ENCODE measurements around the gene CATSPER3.
"Not testable (repeated sequence)": the region's sequence is repeated elsewhere in the genome, so short reads cannot be mapped to it uniquely, and the experiment has no call there.

The CATSPER3 gene

GRCh38 chr5:134975843-134976242 is 8.1 kb downstream of the CATSPER3 start:
- no peak for DNase-seq

- no peak for DNase-seq
Measured at GRCh38 chr5:134976841-134977240, 9.1 kb downstream of the CATSPER3 start.

- DNase-seq = no peak
Measured at GRCh38 chr5:134979416-134979815, 11.7 kb downstream of the CATSPER3 start.

GRCh38 chr5:134982230-134982629 is 14.5 kb downstream of the CATSPER3 start:
- no peak for DNase-seq

GRCh38 chr5:134989266-134989830 is 21.6 kb downstream of the CATSPER3 start:
- no peak for DNase-seq

- not testable (repeated sequence) for DNase-seq
Measured at GRCh38 chr5:134990183-134990582, 22.5 kb downstream of the CATSPER3 start.

GRCh38 chr5:134992148-134992547 is 24.4 kb downstream of the CATSPER3 start:
- no peak for DNase-seq

- no peak for DNase-seq
Measured at GRCh38 chr5:134993161-134993560, 25.5 kb downstream of the CATSPER3 start.

- no peak for DNase-seq
Measured at GRCh38 chr5:134994560-134995156, 27.0 kb downstream of the CATSPER3 start.

GRCh38 chr5:134995850-134996402 is 28.2 kb downstream of the CATSPER3 start:
- no peak for DNase-seq

- DNase-seq = no peak
Measured at GRCh38 chr5:134997015-134997414, 29.3 kb downstream of the CATSPER3 start.

GRCh38 chr5:134998068-134998467 is 30.4 kb downstream of the CATSPER3 start:
- DNase-seq = not testable (repeated sequence)

- DNase-seq = no peak
Measured at GRCh38 chr5:135004376-135004775, 36.7 kb downstream of the CATSPER3 start.

- DNase-seq = no peak
Measured at GRCh38 chr5:135005076-135005475, 37.4 kb downstream of the CATSPER3 start.

GRCh38 chr5:135007305-135007704 is 39.6 kb downstream of the CATSPER3 start:
- no peak for DNase-seq

- no peak for DNase-seq
Measured at GRCh38 chr5:135007749-135008363, 40.1 kb downstream of the CATSPER3 start.

- DNase-seq = no peak
Measured at GRCh38 chr5:135008556-135008955, 40.8 kb downstream of the CATSPER3 start.

GRCh38 chr5:135008981-135009735 is 41.5 kb downstream of the CATSPER3 start:
- no peak for DNase-seq

GRCh38 chr5:135009736-135010501 is 42.2 kb downstream of the CATSPER3 start:
- DNase-seq = no peak

GRCh38 chr5:135010502-135011354 is 43.0 kb downstream of the CATSPER3 start:
- no peak for DNase-seq

GRCh38 chr5:135011355-135012032 is 43.8 kb downstream of the CATSPER3 start:
- DNase-seq = no peak

All from NCI-H1436 treated with DMSO at 0.1 percent for 48 hours (cell line).